ENCODE data around the gene ZNF292.

GRCh38 chr6:87197547-87197946 lies 42.2 kb downstream of the ZNF292 start:
- TF ChIP-seq CTCF (conservative IDR thresholded peaks at IDR 0.05): no peak
- no peak for TF ChIP-seq ZFX (IDR thresholded peaks at IDR 0.05)
